K562 (cell line): ENCODE measurements around the gene MAPK4.

Experiments
- CCAR2 ChIP-seq: fragments of 200-400 bp; formaldehyde crosslinking; IDR thresholded peaks from 2 replicates; pipeline ENCODE4 v1.6.1; 2017; ENCODE audit warnings: mild to moderate bottlenecking, low read depth, low read length
- CTCF ChIP-seq, 3 experiments: IDR thresholded peaks in 2 of 3; conservative IDR thresholded peaks in 1 of 3; 2 replicates each; pipeline ENCODE4 v1.5.1; 2011 to 2012; ENCODE audit warnings: low read length in 3 of 3, mild to moderate bottlenecking in 3 of 3, control low read depth in 2 of 3, improper control_type of control experiment in 1 of 3, inconsistent platforms in 1 of 3, low read depth in 1 of 3, mixed read lengths in 1 of 3, moderate library complexity in 1 of 3; ENCODE audit not compliant: insufficient read depth in 2 of 3
- HDAC6 ChIP-seq: IDR thresholded peaks from 2 replicates; pipeline ENCODE4 v1.6.1; 2012; ENCODE audit warnings: low read depth, mild to moderate bottlenecking, control low read depth, inconsistent platforms, low read length, moderate library complexity
- MAX ChIP-seq: sonication (generic); formaldehyde crosslinking; IDR thresholded peaks from 2 replicates; pipeline ENCODE4 v1.9.0; 2022; ENCODE audit warnings: mild to moderate bottlenecking, missing genetic modification reagents
- NCOA4 ChIP-seq: fragments of 450-650 bp; IDR thresholded peaks from 2 replicates; pipeline ENCODE4 v1.6.1; 2018; ENCODE audit warnings: mild to moderate bottlenecking; ENCODE audit not compliant: partially characterized antibody
- NR3C1 ChIP-seq: sonication (generic); formaldehyde crosslinking; IDR thresholded peaks from 2 replicates; pipeline ENCODE4 v1.8.1; 2022; ENCODE audit warnings: missing genetic modification reagents
- PCBP2 ChIP-seq: fragments of 200-400 bp; formaldehyde crosslinking; IDR thresholded peaks from 2 replicates; pipeline ENCODE4 v1.6.1; 2018; ENCODE audit warnings: low read length, low read depth, mild to moderate bottlenecking, moderate library complexity; ENCODE audit not compliant: poor library complexity, severe bottlenecking

- TF ChIP-seq CCAR2 (no peak), CTCF (IDR thresholded peaks at IDR 0.05 in 2 of 3, conservative IDR thresholded peaks at IDR 0.05 in 1 of 3; ENCODE audit: insufficient read depth in 2 of 3, low read depth in 1 of 3, low read length in 3 of 3) (no peak), NCOA4 (no peak), NR3C1 (CRISPR knock-in tag) (no peak), PCBP2 (no peak), MAX (CRISPR knock-in tag) (no peak), HDAC6 (no peak)
These were observed 215.3 kb downstream of the MAPK4 start for GRCh38 chr18:50775207-50775606.
